ENCODE measurements around the gene DOK6.

Gene DOK6

GRCh38 chr18:69537183-69537582 lies 136.5 kb downstream of the DOK6 start:
- no peak for DNase-seq

- no peak for DNase-seq
Observed at GRCh38 chr18:69538849-69539248, 138.2 kb downstream of the DOK6 start.

GRCh38 chr18:69539404-69539803 lies 138.7 kb downstream of the DOK6 start:
- DNase-seq, result no peak

- DNase-seq, result no peak
Observed at GRCh38 chr18:69556228-69556627, 155.5 kb downstream of the DOK6 start.

GRCh38 chr18:69557282-69557681 lies 156.6 kb downstream of the DOK6 start:
- no peak for DNase-seq

- no peak for DNase-seq
Observed at GRCh38 chr18:69558052-69558451, 157.4 kb downstream of the DOK6 start.

GRCh38 chr18:69559604-69560003 lies 158.9 kb downstream of the DOK6 start:
- DNase-seq, result no peak

GRCh38 chr18:69564602-69565001 lies 163.9 kb downstream of the DOK6 start:
- DNase-seq, result no peak

- no peak for DNase-seq
Observed at GRCh38 chr18:69567813-69568488, 167.3 kb downstream of the DOK6 start.

- no peak for DNase-seq
Observed at GRCh38 chr18:69569133-69569532, 168.4 kb downstream of the DOK6 start.

- DNase-seq, result no peak
Observed at GRCh38 chr18:69574401-69574800, 173.7 kb downstream of the DOK6 start.

GRCh38 chr18:69580107-69580506 lies 179.4 kb downstream of the DOK6 start:
- peak in 1 of 56 donors; percentile 1 for DNase-seq

- no peak for DNase-seq
Observed at GRCh38 chr18:69584429-69584828, 183.7 kb downstream of the DOK6 start.

GRCh38 chr18:69585696-69586095 lies 185.0 kb downstream of the DOK6 start:
- no peak for DNase-seq

- DNase-seq, result no peak
Observed at GRCh38 chr18:69586537-69586936, 185.8 kb downstream of the DOK6 start.

GRCh38 chr18:69588301-69588700 lies 187.6 kb downstream of the DOK6 start:
- no peak for DNase-seq

GRCh38 chr18:69590150-69590549 lies 189.5 kb downstream of the DOK6 start:
- no peak for DNase-seq

GRCh38 chr18:69596345-69596744 lies 195.7 kb downstream of the DOK6 start:
- no peak for DNase-seq

- DNase-seq, result no peak
Observed at GRCh38 chr18:69597561-69597960, 196.9 kb downstream of the DOK6 start.

- no peak for DNase-seq
Observed at GRCh38 chr18:69599377-69599776, 198.7 kb downstream of the DOK6 start.

GRCh38 chr18:69612242-69612641 lies 211.6 kb downstream of the DOK6 start:
- no peak for DNase-seq

- DNase-seq, result no peak
Observed at GRCh38 chr18:69616114-69616513, 215.4 kb downstream of the DOK6 start.

GRCh38 chr18:69617408-69617807 lies 216.7 kb downstream of the DOK6 start:
- DNase-seq, result no peak

GRCh38 chr18:69617888-69618287 lies 217.2 kb downstream of the DOK6 start:
- DNase-seq, result no peak
